IMR-90 (cell line): ENCODE results near the gene PEX26. TPM values are rescaled to one million over a fixed set of nuclear protein-coding genes. Genes with fewer than 3 reads are reported as not detected.

Experiments
- ATAC-seq: fragments of 200-7000 bp; cut with Tn5 transposase; 2 replicates; pipeline ENCODE4 v1.9.1; 2020; ENCODE audit warnings: low read depth, mild to moderate bottlenecking, moderate library complexity
- BruUV-seq: library from RNA; stranded (reverse); fragments of 400-500 nt; replicated peaks from 2 replicates; lab custom pipeline; 2021; lab: Mats Ljungman, UMichigan
- CTCF ChIA-PET: fragments of 300-600 bp; formaldehyde crosslinking; extraction: SDS; loops from one replicate; lab custom pipeline; 2021; ENCODE audit warnings: antibody characterized with exemption; lab: Yijun Ruan, JAX
- POLR2A ChIA-PET: fragments of 300-600 bp; sonication (Branson Sonifier 250); formaldehyde crosslinking; loops from one replicate; lab custom pipeline; 2022; ENCODE audit warnings: antibody characterized with exemption; ENCODE audit not compliant: unreplicated experiment; lab: Charles Lee
- DNase-seq: peaks from one replicate; pipeline ENCODE4 v3.0.0; 2013
- H2AFZ ChIP-seq: replicated peaks from 2 replicates; pipeline ENCODE3; 2013; ENCODE audit warnings: low read length, mild to moderate bottlenecking; ENCODE audit not compliant: poor library complexity
- H2AK5ac ChIP-seq: 2 replicates; pipeline ENCODE4 v1.6.1; 2013; ENCODE audit warnings: low read depth, low read length, inconsistent platforms
- H2AK9ac ChIP-seq: replicated peaks from 2 replicates; pipeline ENCODE3; 2013; ENCODE audit warnings: mild to moderate bottlenecking, low read depth, low read length, moderate library complexity; ENCODE audit not compliant: poor library complexity
- H2BK120ac ChIP-seq: 2 replicates; pipeline ENCODE4 v1.6.1; 2013; ENCODE audit warnings: low read depth, low read length, inconsistent platforms
- H2BK15ac ChIP-seq: 3 replicates; pipeline ENCODE4 v1.6.1; 2013; ENCODE audit warnings: low read depth, low read length, inconsistent platforms
- H2BK20ac ChIP-seq: 2 replicates; pipeline ENCODE4 v1.6.1; 2013; ENCODE audit warnings: low read depth, mild to moderate bottlenecking, inconsistent platforms, low read length, moderate library complexity
- H2BK5ac ChIP-seq: 2 replicates; pipeline ENCODE4 v1.6.1; 2013; ENCODE audit warnings: mild to moderate bottlenecking, low read depth, low read length, inconsistent platforms; ENCODE audit not compliant: poor library complexity, severe bottlenecking
- H3K14ac ChIP-seq: replicated peaks from 2 replicates; pipeline ENCODE4 v1.6.1; 2013; ENCODE audit warnings: low read depth, low read length, inconsistent platforms
- H3K18ac ChIP-seq: 2 replicates; pipeline ENCODE4 v1.6.1; 2013; ENCODE audit warnings: low read depth, low read length, control low read depth
- H3K23ac ChIP-seq: 2 replicates; pipeline ENCODE4 v1.6.1; 2013; ENCODE audit warnings: low read depth, low read length, inconsistent platforms
- H3K27ac ChIP-seq: 2 replicates; pipeline ENCODE4 v1.5.1; 2013; ENCODE audit warnings: mild to moderate bottlenecking, control low read depth, low read length; ENCODE audit not compliant: insufficient read depth
- H3K27me3 ChIP-seq: 2 replicates; pipeline ENCODE4 v1.6.1; 2013; ENCODE audit warnings: low read length; ENCODE audit not compliant: control insufficient read depth, insufficient read depth
- H3K36me3 ChIP-seq: 2 replicates; pipeline ENCODE4 v1.6.1; 2013; ENCODE audit warnings: low read length, mixed read lengths; ENCODE audit not compliant: control insufficient read depth, insufficient read depth
- H3K4ac ChIP-seq: 2 replicates; pipeline ENCODE4 v1.6.1; 2013; ENCODE audit warnings: low read depth, low read length, inconsistent platforms
- H3K4me1 ChIP-seq: 2 replicates; pipeline ENCODE4 v1.6.1; 2013; ENCODE audit warnings: low read length, mixed read lengths; ENCODE audit not compliant: control insufficient read depth, insufficient read depth
- H3K4me2 ChIP-seq: 2 replicates; pipeline ENCODE4 v1.6.1; 2013; ENCODE audit warnings: low read depth, mild to moderate bottlenecking, control low read depth, low read length, moderate library complexity
- H3K4me3 ChIP-seq: 2 replicates; pipeline ENCODE4 v1.5.1; 2013; ENCODE audit warnings: low read depth, mild to moderate bottlenecking, control low read depth, low read length, moderate library complexity; ENCODE audit not compliant: insufficient read depth
- H3K56ac ChIP-seq: 2 replicates; pipeline ENCODE4 v1.6.1; 2013; ENCODE audit warnings: low read length, inconsistent platforms; ENCODE audit not compliant: insufficient read depth; ENCODE audit errors: extremely low read depth
- H3K79me1 ChIP-seq, 2 experiments: 2 replicates each; pipeline ENCODE4 v1.6.1; 2013; ENCODE audit warnings: low read length in 2 of 2, inconsistent platforms in 1 of 2, low read depth in 1 of 2
- H3K9ac ChIP-seq: 2 replicates; pipeline ENCODE4 v1.6.1; 2013; ENCODE audit warnings: low read depth, low read length, control low read depth
- H3K9me1 ChIP-seq: 2 replicates; pipeline ENCODE4 v1.6.1; 2013; ENCODE audit warnings: low read length, inconsistent platforms; ENCODE audit not compliant: insufficient read depth
- H3K9me3 ChIP-seq: 2 replicates; pipeline ENCODE4 v1.6.1; 2013; ENCODE audit warnings: low read length; ENCODE audit not compliant: control insufficient read depth, insufficient read depth
- H4K20me1 ChIP-seq: 2 replicates; pipeline ENCODE4 v1.6.1; 2013; ENCODE audit warnings: low read length, inconsistent platforms; ENCODE audit not compliant: insufficient read depth
- H4K5ac ChIP-seq: 2 replicates; pipeline ENCODE4 v1.6.1; 2013; ENCODE audit warnings: mild to moderate bottlenecking, low read depth, low read length, control low read depth
- H4K8ac ChIP-seq, 2 experiments: 2 replicates each; pipeline ENCODE4 v1.6.1; 2013; ENCODE audit warnings: low read depth in 2 of 2, low read length in 2 of 2, control low read depth in 1 of 2, inconsistent platforms in 1 of 2
- H4K91ac ChIP-seq: 2 replicates; pipeline ENCODE4 v1.6.1; 2013; ENCODE audit warnings: low read depth, low read length, inconsistent platforms; ENCODE audit not compliant: insufficient read depth
- CEBPB ChIP-seq: IDR thresholded peaks from 2 replicates; pipeline ENCODE4 v1.6.1; 2012; ENCODE audit warnings: low read depth, low read length, improper control_type of control experiment
- CTCF ChIP-seq: conservative IDR thresholded peaks from 2 replicates; pipeline ENCODE4 v1.5.1; 2012; ENCODE audit warnings: mild to moderate bottlenecking, low read depth, low read length, improper control_type of control experiment
- MAFK ChIP-seq: IDR thresholded peaks from 2 replicates; pipeline ENCODE4 v1.6.1; 2012; ENCODE audit warnings: low read depth, low read length, improper control_type of control experiment
- MAZ ChIP-seq: IDR thresholded peaks from 2 replicates; pipeline ENCODE4 v1.6.1; 2012; ENCODE audit warnings: low read depth, mild to moderate bottlenecking, low read length, improper control_type of control experiment, moderate library complexity, borderline replicate concordance
- MXI1 ChIP-seq: IDR thresholded peaks from 2 replicates; pipeline ENCODE4 v1.6.1; 2012; ENCODE audit warnings: low read depth, mild to moderate bottlenecking, low read length, moderate library complexity, borderline replicate concordance
- NFE2L2 ChIP-seq: fragments of 150-350 bp; IDR thresholded peaks from 2 replicates; pipeline ENCODE4 v1.6.1; 2016; ENCODE audit warnings: low read depth, mild to moderate bottlenecking, low read length
- POLR2A ChIP-seq: IDR thresholded peaks from 2 replicates; pipeline ENCODE4 v1.6.1; 2012; ENCODE audit warnings: mild to moderate bottlenecking, low read depth, low read length
- RCOR1 ChIP-seq: IDR thresholded peaks from 2 replicates; pipeline ENCODE4 v1.6.1; 2012; ENCODE audit warnings: mild to moderate bottlenecking, low read length, improper control_type of control experiment; ENCODE audit not compliant: insufficient replicate concordance
- SMC3 ChIP-seq: fragments of 150-350 bp; IDR thresholded peaks from 2 replicates; pipeline ENCODE4 v1.6.1; 2016; ENCODE audit warnings: low read depth, mild to moderate bottlenecking, antibody characterized with exemption, low read length, moderate library complexity
- WGBS, 2 experiments: methylation state at CpG; one replicate each; pipeline versions ENCODE4 v1.1.5 to v1.1.7; 2013; ENCODE audit warnings: missing lambda C conversion rate in 2 of 2; ENCODE audit not compliant: insufficient read length in 1 of 2; ENCODE audit errors: extremely low coverage in 2 of 2; 5-methylcytosine and 5-hydroxymethylcytosine counted together
- dilution Hi-C: fragments of 300-500 bp; cut with HindIII; formaldehyde crosslinking; loops from one replicate; pipeline ENCODE4 v1.14.3; 2018; ENCODE audit warnings: low sequenced_read_pairs; ENCODE audit not compliant: unreplicated experiment
- in situ Hi-C: fragments of 300-500 bp; cut with MboI; formaldehyde crosslinking; loops from 3 replicates; pipeline ENCODE4 v1.14.3; 2019; ENCODE audit warnings: low sequenced_read_pairs, inconsistent platforms, mixed read lengths
- intact Hi-C: fragments of 100-400 bp; cut with micrococcal nuclease; formaldehyde crosslinking; loops from 2 replicates; pipeline ENCODE4 v1.10.0; 2022
- polyA plus RNA-seq, 3 experiments: library from polyadenylated mRNA; depleted of rRNA; stranded (reverse); fragments of >200 nt; gene quantifications; 2 replicates each; pipeline ENCODE4 v1.2.3, GENCODE V29; 2012; ENCODE audit warnings: low replicate concordance in 1 of 3
- total RNA-seq: library from RNA; depleted of rRNA; stranded (reverse); fragments of >200 nt; gene quantifications from 2 replicates; pipeline ENCODE4 v1.2.3, GENCODE V29; 2012

Gene PEX26
- total and polyA plus RNA-seq, 2 of the 4 experiments (the other 2 are of a cell fraction), result 12.2 to 18.5 TPM

GRCh38 chr22:18048041-18048440, 29.7 kb upstream of the PEX26 start:
- peak; percentile 13 for ATAC-seq
- Histone ChIP-seq H2BK15ac (0 out of 3 replicates have a peak overlapping the region, but pooled peaks have one; percentile 13), H3K56ac (no peak overlapping the region), H3K27me3 (no peaks in the 10 kb centered on the region), H3K36me3 (no peaks in the 10 kb centered on the region), H4K20me1 (no peaks in the 10 kb centered on the region), H3K4me1 (peaks cover 10% of the 10 kb centered on the region), H3K4me2 (peak overlapping the region; percentile 27; the same call in 1 of the 2 replicates), H4K5ac (no peak overlapping the region; the same call in 1 of the 2 replicates), H3K14ac (no peak overlapping the region), H3K23ac (no peak overlapping the region; the same call in 1 of the 2 replicates), H3K4me3 (no peak overlapping the region), H3K9me1 (peaks cover 12% of the 10 kb centered on the region), H3K18ac (no peak overlapping the region; the same call in 1 of the 2 replicates), H2AFZ (peak overlapping the region; percentile 92), H2BK120ac (peak overlapping the region; percentile 84), H2BK20ac (peak overlapping the region; percentile 61; the same call in 1 of the 2 replicates), H3K9ac (no peak overlapping the region), H4K91ac (no peak overlapping the region), H3K79me1 (no peaks in the 10 kb centered on the region), H3K9me3 (no peaks in the 10 kb centered on the region), H2AK5ac (0 out of 2 replicates have a peak overlapping the region, but pooled peaks have one; percentile 30), H3K27ac (no peak overlapping the region), H3K4ac (0 out of 2 replicates have a peak overlapping the region, but pooled peaks have one; percentile 78), H2BK5ac (peak overlapping the region; percentile 16), H2AK9ac (no peak overlapping the region), H4K8ac (no peak overlapping the region; a peak in 2 of 4 replicates)
- dilution Hi-C loops, result no loop called here
- WGBS, 2 experiments, result no CpG with 5 or more reads among the region's 9 CpGs
- no TSS peak for BruUV-seq
- no peak for DNase-seq
- no peak for TF ChIP-seq RCOR1
- TF ChIP-seq MAFK, result no peak
- no peak for TF ChIP-seq POLR2A
- no peak for TF ChIP-seq CEBPB
- TF ChIP-seq MXI1, result no peak
- TF ChIP-seq SMC3, result no peak
- no peak for TF ChIP-seq MAZ
- no peak for TF ChIP-seq CTCF
- TF ChIP-seq NFE2L2, result no peak
- intact Hi-C loops, result no loop called here
- ChIA-PET CTCF (no interaction called here), POLR2A (no interaction called here)
- in situ Hi-C loops, result no loop called here
